Measurements from ENCODE around the gene NCEH1. TPM values are rescaled to one million over a fixed set of nuclear protein-coding genes. Genes with fewer than 3 reads are reported as not detected.
A peak's percentile ranks its signal among the peaks of the same experiment; 100 is the strongest.
"Not testable (repeated sequence)": the region's sequence is repeated elsewhere in the genome, so short reads cannot be mapped to it uniquely, and the experiment has no call there.

Gene NCEH1
- 6.5 to 7.1 TPM (median 6.7 TPM) in 3 replicates for total RNA-seq
- long read RNA-seq, full-length matches to known transcripts = 11 of 12 reads
- long read RNA-seq, partial matches to known transcripts = 0 of 12 reads
- long read RNA-seq, other reads (novel, unspliced or antisense) = 1 of 12 reads

DNA sequence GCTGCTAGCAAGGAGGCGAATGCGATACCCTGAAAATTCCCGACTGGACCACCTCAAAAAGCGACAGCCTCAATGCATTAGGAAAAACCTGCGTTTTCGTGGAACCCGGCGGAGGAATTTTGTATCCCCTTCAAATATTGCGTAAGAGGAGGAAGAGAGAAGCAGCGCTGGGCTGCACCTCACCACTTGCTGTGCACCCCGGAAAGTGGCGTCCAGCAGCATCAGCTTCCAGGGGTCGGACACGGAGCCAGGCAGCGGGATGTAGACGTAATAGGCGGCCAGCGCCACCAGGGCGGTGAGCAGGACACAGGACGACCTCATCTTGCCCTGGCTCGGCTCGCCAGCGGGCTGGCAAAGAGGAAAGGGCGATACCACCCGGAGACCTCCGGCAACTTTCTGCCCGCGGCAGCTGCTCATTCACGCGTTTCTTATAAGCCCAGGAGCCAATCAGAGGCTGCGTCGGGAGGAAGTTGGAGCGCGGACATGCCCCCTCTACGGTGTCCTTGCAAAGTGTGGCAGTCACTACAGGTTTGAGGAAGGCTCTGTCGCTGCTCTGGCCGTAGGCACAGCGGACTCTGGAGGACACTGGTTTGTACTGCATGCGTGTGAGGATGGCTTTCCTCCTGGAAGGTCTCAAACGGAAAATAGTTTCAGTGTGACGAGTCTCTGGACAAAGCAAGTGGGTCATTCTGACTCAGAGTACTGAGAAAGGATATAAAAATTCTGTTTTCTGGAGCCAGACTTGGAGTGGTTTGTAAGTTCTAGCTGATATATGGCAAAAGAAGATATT lies at the start of gene NCEH1:
TSS of gene NCEH1 (minus strand) at position 404 of the 790 bp plus-strand sequence. CDS start at position 321, 83 bp downstream.
- Mint-ChIP-seq H3K27ac (ENCODE audit: unreplicated experiment) (peak within 1 kb of the TSS; percentile 97), H3K4me1 (ENCODE audit: low read depth) (peaks cover 32% of the 10 kb centered on the region), H3K36me3 (ENCODE audit: low read depth) (no peaks in the 10 kb centered on the region), H3K27me3 (ENCODE audit: low read depth) (no peaks in the 10 kb centered on the region), H3K9me3 (ENCODE audit: low read depth) (no peaks in the 10 kb centered on the region), H3K4me3 (ENCODE audit: unreplicated experiment) (peak within 1 kb of the TSS; percentile 93)
- TF ChIP-seq, protein P1, sequence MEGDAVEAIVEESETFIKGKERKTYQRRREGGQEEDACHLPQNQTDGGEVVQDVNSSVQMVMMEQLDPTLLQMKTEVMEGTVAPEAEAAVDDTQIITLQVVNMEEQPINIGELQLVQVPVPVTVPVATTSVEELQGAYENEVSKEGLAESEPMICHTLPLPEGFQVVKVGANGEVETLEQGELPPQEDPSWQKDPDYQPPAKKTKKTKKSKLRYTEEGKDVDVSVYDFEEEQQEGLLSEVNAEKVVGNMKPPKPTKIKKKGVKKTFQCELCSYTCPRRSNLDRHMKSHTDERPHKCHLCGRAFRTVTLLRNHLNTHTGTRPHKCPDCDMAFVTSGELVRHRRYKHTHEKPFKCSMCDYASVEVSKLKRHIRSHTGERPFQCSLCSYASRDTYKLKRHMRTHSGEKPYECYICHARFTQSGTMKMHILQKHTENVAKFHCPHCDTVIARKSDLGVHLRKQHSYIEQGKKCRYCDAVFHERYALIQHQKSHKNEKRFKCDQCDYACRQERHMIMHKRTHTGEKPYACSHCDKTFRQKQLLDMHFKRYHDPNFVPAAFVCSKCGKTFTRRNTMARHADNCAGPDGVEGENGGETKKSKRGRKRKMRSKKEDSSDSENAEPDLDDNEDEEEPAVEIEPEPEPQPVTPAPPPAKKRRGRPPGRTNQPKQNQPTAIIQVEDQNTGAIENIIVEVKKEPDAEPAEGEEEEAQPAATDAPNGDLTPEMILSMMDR (IDR thresholded peaks at IDR 0.05) = peak; percentile 90
- DNase-seq (ENCODE audit: low spot score) = peak; percentile 92

GRCh38 chr3:172760416-172760815 lies 49.5 kb upstream of the NCEH1 start:
- H3K9me3 Mint-ChIP-seq (ENCODE audit: low read depth); H3K4me3 Mint-ChIP-seq (ENCODE audit: unreplicated experiment); DNase-seq (ENCODE audit: low spot score); H3K4me1 Mint-ChIP-seq (ENCODE audit: low read depth); H3K27me3 Mint-ChIP-seq (ENCODE audit: low read depth): not testable (repeated sequence)
- H3K36me3 Mint-ChIP-seq (ENCODE audit: low read depth) = peaks cover 21% of the 10 kb centered on the region
- H3K27ac Mint-ChIP-seq (ENCODE audit: unreplicated experiment) = peak overlapping the region; percentile 22

DNA sequence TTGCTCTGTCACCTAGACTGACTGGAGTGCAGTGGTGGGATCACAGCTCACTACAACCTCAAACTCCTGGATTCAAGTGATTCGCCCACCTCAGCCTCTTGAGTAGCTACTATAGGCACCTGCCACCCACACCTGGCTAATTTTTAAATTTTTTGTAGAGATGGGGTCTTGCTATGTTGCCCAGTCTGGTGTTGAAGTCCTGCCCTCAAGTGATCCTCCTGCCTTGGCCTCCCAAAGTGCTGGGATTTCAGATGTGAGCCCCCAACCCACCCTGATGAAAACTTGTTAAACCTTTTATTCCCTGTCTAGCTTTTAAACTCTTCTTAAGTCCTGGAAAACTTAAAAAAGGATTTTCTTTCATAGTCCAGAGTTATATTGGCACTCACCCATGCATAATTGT lies 42.3 kb upstream of the NCEH1 start:
- Mint-ChIP-seq H3K27ac (ENCODE audit: unreplicated experiment) (no peak overlapping the region), H3K4me3 (ENCODE audit: unreplicated experiment) (no peak overlapping the region), H3K9me3 (ENCODE audit: low read depth) (no peaks in the 10 kb centered on the region), H3K27me3 (ENCODE audit: low read depth) (no peaks in the 10 kb centered on the region), H3K4me1 (ENCODE audit: low read depth) (peaks cover 50% of the 10 kb centered on the region), H3K36me3 (ENCODE audit: low read depth) (no peaks in the 10 kb centered on the region)
- TF ChIP-seq, protein P1 (IDR thresholded peaks at IDR 0.05) = no peak
- DNase-seq (ENCODE audit: low spot score) = no peak

- no peaks in the 10 kb centered on the region for H3K9me3 Mint-ChIP-seq (ENCODE audit: low read depth)
- no peak overlapping the region for H3K27ac Mint-ChIP-seq (ENCODE audit: unreplicated experiment)
- no peak overlapping the region for H3K4me3 Mint-ChIP-seq (ENCODE audit: unreplicated experiment)
- no peaks in the 10 kb centered on the region for H3K36me3 Mint-ChIP-seq (ENCODE audit: low read depth)
- peaks cover 50% of the 10 kb centered on the region for H3K4me1 Mint-ChIP-seq (ENCODE audit: low read depth)
- TF ChIP-seq, protein P1 (IDR thresholded peaks at IDR 0.05) = no peak
- H3K27me3 Mint-ChIP-seq (ENCODE audit: low read depth) = no peaks in the 10 kb centered on the region
- no peak for DNase-seq (ENCODE audit: low spot score)
Measured at GRCh38 chr3:172752651-172753050, 41.8 kb upstream of the NCEH1 start.

DNA sequence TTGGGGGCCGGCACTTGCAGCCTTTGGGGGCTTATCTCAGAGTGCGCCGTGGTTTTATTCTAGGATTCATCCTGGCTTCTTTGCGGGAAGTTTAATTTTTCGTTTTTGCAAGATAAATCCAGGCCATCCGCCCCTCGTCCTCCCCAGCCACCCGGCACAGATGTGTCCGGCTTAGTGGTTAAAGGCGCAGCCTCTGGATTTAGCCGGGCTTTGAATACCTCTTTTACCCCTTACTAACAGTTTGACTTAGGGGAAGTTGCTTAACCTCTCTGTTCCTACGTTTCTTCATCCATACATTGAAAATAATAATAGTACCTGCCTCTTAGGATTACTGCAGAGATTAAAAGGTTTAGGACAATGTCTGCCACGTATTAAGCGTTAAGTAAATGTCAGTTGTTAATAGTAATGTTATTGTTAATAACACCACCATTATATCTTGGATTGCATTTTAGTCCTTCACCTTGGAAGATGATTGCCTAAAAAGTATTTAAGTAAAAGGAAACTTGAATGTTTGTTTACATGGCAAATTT lies 40.4 kb upstream of the NCEH1 start:
- TF ChIP-seq, protein P1 (IDR thresholded peaks at IDR 0.05) = no peak
- H3K36me3 Mint-ChIP-seq (ENCODE audit: low read depth) = no peaks in the 10 kb centered on the region
- peak overlapping the region; percentile 100 for H3K27ac Mint-ChIP-seq (ENCODE audit: unreplicated experiment)
- peaks cover 57% of the 10 kb centered on the region for H3K4me1 Mint-ChIP-seq (ENCODE audit: low read depth)
- DNase-seq (ENCODE audit: low spot score) = no peak
- peak overlapping the region; percentile 95 for H3K4me3 Mint-ChIP-seq (ENCODE audit: unreplicated experiment)
- no peaks in the 10 kb centered on the region for H3K9me3 Mint-ChIP-seq (ENCODE audit: low read depth)
- H3K27me3 Mint-ChIP-seq (ENCODE audit: low read depth) = no peaks in the 10 kb centered on the region
